GM18508 (cell line): ENCODE data around the gene NEMP1.
A peak's percentile ranks its signal among the peaks of the same experiment; 100 is the strongest.
"Not testable (repeated sequence)": the region's sequence is repeated elsewhere in the genome, so short reads cannot be mapped to it uniquely, and the experiment has no call there.

Experiments
- ATAC-seq: cut with Tn5 transposase; IDR thresholded peaks from one replicate; pipeline ENCODE4 v1.9.1; 2021; ENCODE audit warnings: moderate number of reproducible peaks; ENCODE audit not compliant: insufficient read depth, unreplicated experiment

Gene NEMP1, protein sequence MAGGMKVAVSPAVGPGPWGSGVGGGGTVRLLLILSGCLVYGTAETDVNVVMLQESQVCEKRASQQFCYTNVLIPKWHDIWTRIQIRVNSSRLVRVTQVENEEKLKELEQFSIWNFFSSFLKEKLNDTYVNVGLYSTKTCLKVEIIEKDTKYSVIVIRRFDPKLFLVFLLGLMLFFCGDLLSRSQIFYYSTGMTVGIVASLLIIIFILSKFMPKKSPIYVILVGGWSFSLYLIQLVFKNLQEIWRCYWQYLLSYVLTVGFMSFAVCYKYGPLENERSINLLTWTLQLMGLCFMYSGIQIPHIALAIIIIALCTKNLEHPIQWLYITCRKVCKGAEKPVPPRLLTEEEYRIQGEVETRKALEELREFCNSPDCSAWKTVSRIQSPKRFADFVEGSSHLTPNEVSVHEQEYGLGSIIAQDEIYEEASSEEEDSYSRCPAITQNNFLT

DNA sequence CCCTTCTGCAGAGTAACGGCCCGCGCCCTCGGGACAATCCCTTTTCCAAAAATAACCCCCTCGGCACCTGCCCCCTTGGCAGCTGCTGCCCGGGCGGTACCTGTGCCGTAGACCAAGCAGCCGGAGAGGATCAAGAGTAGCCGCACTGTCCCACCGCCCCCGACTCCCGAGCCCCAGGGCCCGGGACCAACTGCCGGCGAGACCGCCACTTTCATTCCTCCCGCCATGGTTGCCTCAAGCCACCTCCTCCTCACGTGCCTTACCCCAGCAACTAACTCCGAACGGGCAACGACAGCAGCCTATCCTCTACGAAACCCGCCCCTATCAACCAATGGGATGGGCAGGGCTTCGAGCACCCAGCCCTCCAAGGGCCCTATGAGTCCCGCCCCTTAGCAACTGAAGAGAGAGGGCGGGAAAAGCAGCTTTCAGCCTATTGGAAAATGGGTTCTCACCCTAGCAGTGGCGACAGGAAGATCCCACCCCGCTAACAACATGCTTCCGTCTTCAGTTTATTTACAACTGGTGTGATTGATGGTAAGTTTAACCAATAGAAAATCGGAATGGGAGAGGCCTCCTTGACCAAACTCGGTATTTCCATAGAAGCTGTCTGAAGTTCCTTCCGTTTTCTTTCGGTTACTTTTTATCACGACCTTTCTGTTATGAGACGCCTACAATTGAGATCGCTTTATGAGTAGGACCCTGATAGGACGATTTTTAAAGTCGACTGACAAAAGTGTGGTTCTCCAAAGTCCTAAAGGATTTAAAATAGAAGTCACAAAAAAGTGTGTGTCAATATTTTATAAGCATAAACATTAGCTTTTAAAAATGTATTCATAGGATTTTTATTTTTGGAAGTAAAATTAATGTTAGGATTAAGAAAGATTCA lies at the start of gene NEMP1:
Gene NEMP1, minus strand, starts transcription at position 273 of the 886 bp plus-strand sequence. Its CDS starts 46 bp downstream, at position 227.
- peak; percentile 92 for ATAC-seq

DNA sequence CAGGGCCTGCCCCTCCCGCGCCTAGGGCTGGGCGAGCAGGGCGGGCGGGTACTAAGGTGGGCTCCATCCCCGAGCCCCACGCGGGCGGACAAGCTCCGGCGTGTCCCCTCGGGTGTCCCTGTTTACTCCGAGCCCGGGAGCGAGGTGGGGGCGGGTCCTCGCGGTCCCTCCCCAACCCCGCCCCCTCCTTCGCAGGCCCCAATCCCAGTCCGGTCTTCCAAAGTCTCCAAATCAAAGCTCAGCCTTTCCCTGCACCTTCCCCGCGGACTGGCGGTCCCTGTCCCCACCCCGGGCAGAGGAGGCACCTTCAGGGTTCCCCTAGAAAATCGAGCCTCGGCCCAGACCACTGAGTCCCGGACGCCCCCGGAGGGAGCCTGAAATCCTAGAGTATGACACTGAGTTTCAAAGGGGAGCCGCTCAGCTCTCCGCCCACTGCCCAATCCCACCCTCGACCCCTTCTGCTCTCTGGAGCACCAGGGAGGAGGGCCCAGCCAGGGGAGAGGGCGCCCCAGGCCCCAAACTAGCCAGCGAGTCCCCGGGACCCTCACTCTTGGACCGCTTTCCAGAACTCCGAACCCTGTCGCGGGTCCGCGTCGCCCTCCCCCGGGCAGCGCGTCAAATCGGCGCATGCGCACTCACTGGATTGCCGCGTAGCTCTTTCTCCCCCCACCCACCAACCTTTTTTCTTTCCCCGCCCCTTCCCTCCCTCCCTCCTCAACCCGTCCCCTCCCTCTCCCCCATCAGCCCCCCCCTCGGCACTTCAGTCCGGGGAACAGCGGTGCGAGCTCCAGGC lies 49.3 kb upstream of the NEMP1 start, which contains the start of gene LRP1:
Gene LRP1, plus strand, starts transcription at position 758 of the 793 bp plus-strand sequence. CDS start 482 bp downstream, outside the sequence.
- ATAC-seq: no peak

DNA sequence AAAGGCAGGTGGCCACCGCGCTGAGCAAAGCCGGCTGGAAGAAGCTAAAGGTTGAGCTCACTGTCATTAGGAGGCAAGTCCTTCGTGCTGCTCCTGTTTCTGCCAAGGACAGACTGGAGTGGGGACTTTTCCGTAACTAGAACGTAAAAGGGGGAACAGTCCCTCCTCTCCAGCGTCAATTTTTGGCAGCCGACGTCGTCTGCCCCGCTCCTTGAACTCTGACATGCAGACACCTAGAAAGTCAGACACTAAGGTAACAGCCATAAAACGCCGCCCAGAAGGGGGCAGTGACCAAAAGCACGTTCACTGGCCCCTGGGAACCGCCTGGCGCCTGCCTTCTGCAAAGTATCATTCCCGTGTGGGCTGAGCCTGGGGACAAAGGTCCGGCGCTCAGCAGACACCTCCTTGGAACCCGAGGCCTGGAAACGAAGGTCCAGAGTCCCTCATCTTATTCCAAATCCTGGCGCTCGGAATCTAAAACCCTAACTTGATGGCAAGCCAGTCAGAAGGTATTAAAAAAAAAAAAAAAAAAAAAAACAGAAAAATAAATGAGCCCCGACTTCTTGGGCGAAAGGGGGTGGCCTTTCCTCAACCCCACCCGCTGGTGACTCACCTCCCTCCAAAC lies 48.6 kb upstream of the NEMP1 start:
- ATAC-seq: no peak

DNA sequence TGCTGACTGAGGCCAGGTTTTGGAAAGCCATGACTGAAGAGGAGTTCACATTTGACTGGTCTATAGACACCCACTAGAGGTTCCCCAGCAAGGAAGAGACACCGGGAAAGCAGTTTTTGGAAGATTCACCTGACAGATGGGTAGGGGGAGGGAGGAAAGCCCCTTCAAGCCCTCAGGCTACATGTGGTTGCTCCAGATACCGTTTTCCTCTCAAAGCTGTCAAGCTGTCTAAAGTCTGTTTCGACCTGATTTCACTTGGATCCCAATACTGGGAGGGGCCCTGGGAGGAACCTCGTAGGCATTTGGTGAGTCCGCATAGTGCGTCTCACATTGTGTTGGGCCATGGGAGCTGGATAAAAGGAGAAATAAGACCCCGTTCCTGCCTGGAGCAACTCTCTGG lies 48.0 kb upstream of the NEMP1 start:
- no peak for ATAC-seq

DNA sequence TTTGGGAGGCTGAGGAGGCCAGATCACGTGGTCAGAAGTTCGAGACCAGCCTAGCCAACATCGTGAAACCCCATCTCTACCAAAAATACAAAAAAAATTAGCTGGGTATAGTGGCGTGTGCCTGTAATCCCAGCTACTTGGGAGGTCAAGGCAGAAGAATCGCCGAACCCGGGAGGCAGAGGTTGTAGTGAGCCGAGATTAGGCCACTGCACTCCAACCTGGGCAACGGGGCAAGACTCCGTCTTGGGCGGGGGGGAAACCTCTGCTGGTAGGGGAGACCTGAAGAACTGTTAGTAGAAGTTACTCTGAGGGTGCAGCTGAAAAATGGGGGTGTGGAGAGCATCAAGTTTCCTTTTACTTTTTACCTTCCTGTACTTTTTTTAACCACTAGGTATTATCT lies 47.5 kb upstream of the NEMP1 start:
- no peak for ATAC-seq

DNA sequence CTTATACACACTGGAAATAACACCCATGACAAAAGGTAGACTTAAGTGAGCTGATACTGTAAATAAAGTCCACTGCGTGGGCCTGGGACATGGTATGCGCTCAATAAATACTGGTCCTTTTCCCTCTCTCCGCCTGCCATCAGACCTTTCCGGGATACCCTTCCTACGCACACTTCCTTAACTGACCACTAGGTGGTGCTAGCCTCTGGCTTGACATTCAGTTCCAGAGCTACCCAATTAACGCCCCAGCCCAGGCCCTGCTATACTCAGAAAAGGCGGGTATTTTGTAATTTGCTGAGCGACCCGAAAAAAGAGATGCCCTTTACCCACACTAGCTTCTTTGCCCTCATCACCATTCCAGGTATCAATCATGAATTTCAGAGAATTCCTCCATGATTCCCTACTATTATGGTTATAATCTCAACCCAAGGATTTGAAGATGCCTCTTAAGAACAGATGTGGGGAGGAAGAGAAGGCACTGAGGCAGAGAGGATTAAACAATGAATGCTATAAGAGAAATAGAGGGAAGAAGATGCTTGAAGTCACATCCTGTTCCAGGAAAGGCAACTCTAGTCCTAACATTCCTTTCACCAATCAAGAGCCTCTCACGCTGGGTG lies 45.8 kb upstream of the NEMP1 start:
- no peak for ATAC-seq

DNA sequence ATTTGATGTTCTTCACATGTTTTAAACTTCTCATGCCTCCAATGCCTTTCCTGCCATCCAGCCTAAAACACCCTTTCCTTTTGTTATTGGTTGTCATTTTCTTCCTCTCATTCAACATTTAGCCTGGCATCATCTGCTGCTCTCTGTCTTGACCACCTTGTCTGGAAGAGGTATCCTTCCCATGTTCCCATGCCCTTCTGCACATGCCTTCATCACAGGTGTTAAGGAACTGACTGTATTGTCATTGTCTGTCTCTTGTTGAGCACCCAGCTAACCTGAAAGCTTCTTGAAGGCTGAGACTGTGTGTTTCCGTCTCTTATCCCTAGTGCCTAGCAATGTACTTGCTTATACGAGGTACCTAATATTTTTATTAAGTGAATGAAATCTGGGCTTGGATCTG lies 45.2 kb upstream of the NEMP1 start:
- no peak for ATAC-seq

DNA sequence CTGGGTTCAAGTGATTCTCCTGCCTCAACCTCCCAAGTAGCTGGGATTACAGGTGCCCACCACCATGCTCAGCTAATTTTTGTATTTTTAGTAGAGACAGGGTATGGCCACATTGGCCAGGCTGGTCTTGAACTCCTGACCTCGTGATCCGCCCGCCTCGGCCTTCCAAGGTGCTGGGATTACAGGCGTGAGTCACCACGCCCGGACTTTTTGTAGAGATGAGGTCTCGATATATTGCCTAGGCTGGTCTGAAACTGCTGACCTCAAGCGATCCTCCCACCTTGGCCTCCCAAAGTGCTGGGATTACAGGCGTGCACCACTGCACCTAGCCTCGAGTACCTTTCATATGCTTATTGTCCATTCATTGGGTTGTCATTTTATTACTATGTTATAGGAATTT lies 42.1 kb upstream of the NEMP1 start:
- not testable (repeated sequence) for ATAC-seq

DNA sequence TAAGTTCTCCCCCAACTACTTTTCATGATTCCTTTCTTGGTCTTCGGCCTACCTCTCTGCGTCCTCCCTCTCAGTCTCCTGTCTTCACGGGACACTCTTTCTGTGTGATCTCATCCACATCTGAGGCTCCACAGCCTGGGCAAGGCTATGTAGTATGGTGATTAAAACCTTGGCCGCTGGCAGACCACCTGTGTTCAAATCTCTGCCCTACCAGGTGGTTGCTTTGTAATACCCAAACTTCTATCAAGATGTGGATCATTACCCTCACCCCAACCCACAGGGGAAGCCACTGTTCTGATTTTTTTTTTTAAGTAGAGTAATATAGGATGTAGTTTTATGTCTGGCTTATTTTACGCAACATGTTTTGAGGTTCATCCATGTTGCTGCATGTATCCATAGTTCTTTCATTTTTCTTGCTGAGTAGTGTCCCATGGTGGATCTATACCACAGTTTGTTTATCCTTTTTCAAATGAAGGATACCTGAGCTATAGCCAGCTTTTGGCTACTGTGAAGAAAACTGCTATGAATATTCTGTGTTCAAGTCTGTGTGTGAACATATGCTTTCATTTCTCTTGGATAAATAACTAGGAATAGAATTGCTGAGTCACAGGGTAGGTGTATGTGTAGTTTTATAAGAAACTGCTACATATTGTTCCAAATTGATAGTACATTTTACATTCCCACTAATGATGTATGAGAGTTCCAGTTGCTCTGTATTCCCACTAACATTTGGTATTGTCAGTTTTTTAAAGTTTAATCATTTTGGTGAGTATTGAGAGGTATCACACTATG lies 40.9 kb upstream of the NEMP1 start:
- ATAC-seq: no peak

DNA sequence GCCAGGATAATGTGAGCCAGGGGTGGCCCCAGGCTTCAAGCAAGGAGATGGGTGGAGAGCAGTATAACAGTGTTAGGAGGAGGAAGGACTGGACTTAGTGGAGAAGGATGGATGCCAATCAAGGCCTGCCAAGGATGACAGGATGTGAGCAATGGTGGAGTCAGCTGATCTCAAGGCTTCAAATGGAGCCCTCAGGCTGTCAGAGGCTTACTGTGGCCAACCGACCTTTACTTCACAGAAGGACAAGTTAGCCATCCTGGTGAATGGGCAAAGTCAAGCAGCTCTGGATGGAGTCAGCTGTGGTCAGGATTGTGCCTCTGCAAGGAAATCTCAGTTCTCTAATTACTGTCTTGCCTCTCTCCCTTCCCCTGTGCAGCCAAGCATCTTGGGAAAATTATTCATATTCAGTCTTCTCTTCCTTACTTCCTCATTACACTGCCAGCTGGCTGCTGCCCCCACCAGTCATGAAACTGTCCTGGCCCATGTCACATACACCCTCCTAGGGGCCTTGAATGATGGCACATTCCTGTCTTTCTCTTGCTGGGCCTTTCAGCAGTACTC lies 40.2 kb upstream of the NEMP1 start:
- no peak for ATAC-seq

DNA sequence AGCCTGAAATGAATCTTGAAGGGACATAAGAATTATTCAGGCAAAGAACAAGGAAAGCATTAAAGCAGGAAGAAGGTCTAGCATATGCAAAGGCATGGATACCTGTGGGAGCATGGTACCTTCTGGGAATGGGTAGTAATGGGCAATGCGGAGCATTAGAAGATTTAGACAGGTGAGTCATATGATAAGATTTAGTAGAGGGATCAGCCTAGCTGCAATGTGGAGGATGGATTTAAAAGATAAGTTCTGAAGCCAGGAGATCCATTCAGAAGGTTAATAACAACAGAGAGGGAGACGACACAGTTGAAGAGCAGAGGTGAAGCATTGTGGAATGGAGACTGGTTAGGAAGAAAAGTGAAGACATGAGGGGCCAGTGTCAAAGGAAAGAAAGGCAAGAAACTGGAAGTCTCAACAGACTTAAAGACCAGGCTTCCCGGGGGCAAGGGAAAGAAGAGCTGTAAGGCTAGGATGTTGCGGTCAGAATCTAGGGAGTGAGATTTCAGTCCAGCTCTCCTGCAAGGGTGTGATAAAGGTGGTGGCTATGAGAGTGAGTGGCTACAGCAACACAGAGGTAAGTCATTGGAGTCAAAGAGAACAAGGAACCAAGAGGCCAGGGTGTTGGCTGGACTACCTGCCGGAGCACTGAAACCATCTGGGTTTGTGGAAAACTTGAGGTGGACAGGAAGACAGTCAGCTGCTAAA lies 38.1 kb upstream of the NEMP1 start:
- no peak for ATAC-seq

DNA sequence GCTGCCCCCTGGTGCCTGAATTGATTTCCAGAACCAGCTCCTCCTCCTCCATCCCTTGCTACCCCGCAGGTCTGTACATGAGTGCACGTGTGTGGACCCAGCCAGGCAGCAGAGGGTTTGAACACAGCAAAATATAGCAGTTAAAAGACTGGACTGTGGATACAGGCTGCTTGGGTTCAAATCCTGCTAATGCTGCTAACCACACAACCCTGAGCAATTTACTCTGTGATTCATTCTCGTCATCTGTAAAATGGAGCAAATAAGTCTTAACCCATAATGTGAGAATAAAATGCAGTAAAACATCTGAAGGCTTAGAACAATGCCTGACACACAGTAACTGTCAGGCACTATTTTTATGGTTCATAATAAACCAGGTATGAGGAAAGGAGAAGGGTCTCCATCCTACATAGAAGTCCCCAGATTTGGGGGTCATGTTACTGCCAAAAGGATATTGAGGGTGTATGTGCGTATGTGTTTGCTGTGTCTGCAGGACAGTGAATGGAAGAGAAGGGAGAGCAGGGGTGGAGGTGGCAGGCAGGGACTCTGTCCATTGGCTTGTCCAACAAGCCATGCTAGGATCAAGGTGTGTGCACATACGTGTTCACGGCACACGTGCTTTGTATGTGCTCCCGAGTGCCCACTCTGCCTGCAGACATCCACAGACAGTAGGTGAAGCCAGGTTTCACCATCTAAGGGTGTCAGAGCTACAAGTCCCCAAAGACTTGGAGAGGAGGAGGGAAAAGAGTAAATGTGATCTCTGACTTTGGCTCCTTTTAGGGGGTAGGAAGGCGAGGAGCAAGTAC lies 34.1 kb upstream of the NEMP1 start:
- ATAC-seq: no peak

DNA sequence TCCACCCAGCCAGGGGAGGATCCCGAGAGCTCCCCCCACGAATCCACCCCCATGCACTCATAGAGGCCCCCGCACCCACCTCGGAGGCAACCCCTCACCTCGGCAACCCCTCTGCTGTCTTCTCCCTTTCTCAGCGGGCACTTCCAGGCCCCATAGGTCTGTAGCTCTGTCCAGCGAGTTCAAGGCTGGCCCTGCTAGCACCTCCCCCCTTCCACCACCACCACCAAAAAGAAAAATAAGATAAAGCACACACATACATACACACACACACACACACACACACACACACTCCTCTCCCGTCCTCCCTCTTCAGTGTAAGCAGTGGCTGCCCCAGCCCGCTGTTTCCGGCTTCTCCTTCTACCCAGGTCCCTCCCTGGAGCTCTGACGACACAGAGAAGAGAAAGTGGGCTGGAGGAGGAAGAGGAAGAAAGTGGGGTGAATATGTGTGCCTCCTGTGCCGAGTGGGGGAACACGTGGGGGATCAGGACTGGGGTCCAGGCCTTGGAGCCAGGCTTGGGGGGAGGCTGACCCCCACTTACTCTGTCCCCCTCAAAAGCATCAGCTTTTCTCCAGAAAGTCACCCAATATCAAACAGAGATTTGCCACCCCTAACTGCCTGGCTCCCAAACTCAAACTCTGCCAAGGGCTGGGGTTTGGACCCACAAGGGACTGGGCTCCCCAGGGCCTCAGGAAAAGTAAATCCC lies 32.6 kb upstream of the NEMP1 start, which contains the start of gene STAT6:
Gene STAT6, minus strand, starts transcription at position 332 of the 704 bp plus-strand sequence. CDS start 3,084 bp downstream, outside the sequence.
- no peak for ATAC-seq

DNA sequence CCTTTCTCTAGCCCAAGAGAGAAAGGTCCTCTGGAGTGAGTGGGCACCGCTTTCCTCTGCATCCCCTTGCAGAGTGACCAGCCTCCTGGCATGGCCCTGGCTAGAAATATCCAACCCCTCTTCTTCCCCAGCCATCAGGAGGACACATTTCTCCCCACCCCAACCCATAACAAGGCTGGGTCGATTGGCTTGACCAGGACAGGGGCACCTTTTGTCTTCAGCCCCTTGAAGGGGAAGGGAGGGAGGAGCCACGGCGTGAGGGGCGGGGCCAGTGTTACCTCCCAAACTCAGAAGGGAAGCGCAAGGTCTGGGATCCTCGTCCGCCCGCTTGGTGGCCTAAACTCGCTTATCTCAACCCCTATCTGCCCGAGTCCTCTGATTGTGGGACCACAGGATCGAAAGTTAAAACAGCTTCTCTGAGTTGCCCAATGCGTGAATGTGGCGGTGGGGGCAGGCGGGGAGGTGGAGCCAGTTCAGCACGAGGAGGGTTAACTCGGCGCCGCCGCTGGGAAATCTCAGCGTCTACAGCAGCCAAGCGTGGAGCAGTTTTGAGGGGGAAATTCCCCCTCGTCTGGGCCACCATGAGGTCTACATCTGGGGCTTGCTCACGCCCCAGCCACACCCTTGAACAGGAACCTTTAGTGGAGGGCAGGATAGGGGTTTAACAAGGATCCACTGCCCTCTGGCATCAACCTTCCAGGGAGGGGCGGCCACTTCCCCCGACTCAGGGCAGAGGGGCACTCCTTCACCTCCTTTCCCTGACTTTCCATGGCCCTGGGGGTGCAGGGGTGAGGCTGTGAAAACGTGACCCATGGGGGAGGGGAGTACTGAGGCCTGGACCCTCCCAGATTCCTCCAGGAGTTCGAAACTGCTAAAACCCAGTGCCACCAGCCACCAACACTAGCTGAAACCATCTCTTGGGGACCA lies 31.8 kb upstream of the NEMP1 start:
- no peak for ATAC-seq
